H1 (cell line): ENCODE data around the gene AP2B1. TPM values are rescaled to one million over a fixed set of nuclear protein-coding genes. Genes with fewer than 3 reads are reported as not detected.

Experiments
- CTCF ChIA-PET: fragments of 300-600 bp; sonication (Branson Sonifier 250); formaldehyde crosslinking; loops from one replicate; lab custom pipeline; 2021; ENCODE audit not compliant: partially characterized antibody; lab: Charles Lee
- POLR2A ChIA-PET: fragments of 300-600 bp; sonication (Branson Sonifier 250); formaldehyde crosslinking; loops from one replicate; lab custom pipeline; 2021; ENCODE audit warnings: inconsistent platforms; ENCODE audit not compliant: partially characterized antibody; lab: Charles Lee
- DNase-seq, 2 experiments: peaks; one replicate each; pipeline versions ENCODE4 v3.0.0 to v3.0.0-alpha.2; 2010 to 2022; ENCODE audit warnings: low spot score in 2 of 2, low read depth in 1 of 2, mixed read lengths in 1 of 2
- FAIRE-seq: peaks from 2 replicates; lab custom pipeline; 2011; peaks lifted over from hg19 to GRCh38; lab: Jason Lieb, UNC
- H2AFZ ChIP-seq: 2 replicates; pipeline ENCODE4 v1.8.1; 2012; ENCODE audit warnings: low read length, inconsistent platforms
- H2AK5ac ChIP-seq: 2 replicates; pipeline ENCODE4 v1.6.1; 2013; ENCODE audit warnings: low read depth, low read length
- H2BK120ac ChIP-seq: replicated peaks from 2 replicates; pipeline ENCODE3; 2013; ENCODE audit warnings: low read depth, low read length, inconsistent platforms
- H2BK12ac ChIP-seq: 2 replicates; pipeline ENCODE4 v1.6.1; 2013; ENCODE audit warnings: low read depth, low read length
- H2BK15ac ChIP-seq: 2 replicates; pipeline ENCODE4 v1.6.1; 2013; ENCODE audit warnings: low read length
- H2BK20ac ChIP-seq: 2 replicates; pipeline ENCODE4 v1.6.1; 2013; ENCODE audit warnings: low read length
- H2BK5ac ChIP-seq: 2 replicates; pipeline ENCODE4 v1.6.1; 2013; ENCODE audit warnings: low read depth, low read length
- H3K14ac ChIP-seq: 2 replicates; pipeline ENCODE4 v1.6.1; 2013; ENCODE audit warnings: inconsistent platforms; ENCODE audit not compliant: insufficient read length
- H3K18ac ChIP-seq: 2 replicates; pipeline ENCODE4 v1.6.1; 2013; ENCODE audit warnings: low read length; ENCODE audit errors: extremely low read depth
- H3K23ac ChIP-seq: 2 replicates; pipeline ENCODE4 v1.6.1; 2013; ENCODE audit warnings: inconsistent platforms; ENCODE audit not compliant: insufficient read length
- H3K23me2 ChIP-seq: 2 replicates; pipeline ENCODE4 v1.6.1; 2013; ENCODE audit warnings: low read depth, low read length
- H3K27ac ChIP-seq: 2 replicates; pipeline ENCODE4 v1.6.1; 2011; ENCODE audit warnings: low read depth, low read length, inconsistent platforms
- H3K27me3 ChIP-seq, 4 experiments: replicated peaks in 1 of 4; 1 replicate in 1 of 4; 2 replicates in 3 of 4; pipeline versions ENCODE4 v1.6.1 to v1.8.1; 2011 to 2013; ENCODE audit warnings: low read length in 3 of 4, mild to moderate bottlenecking in 3 of 4, inconsistent platforms in 2 of 4, mixed read lengths in 2 of 4, moderate library complexity in 1 of 4; ENCODE audit not compliant: control insufficient read depth in 3 of 4, insufficient read depth in 3 of 4; ENCODE audit errors: extremely low read depth in 1 of 4
- H3K36me3 ChIP-seq, 4 experiments: 2 replicates each; pipeline versions ENCODE4 v1.6.1 to v1.8.1; 2011 to 2013; ENCODE audit warnings: mild to moderate bottlenecking in 4 of 4, low read length in 3 of 4, moderate library complexity in 2 of 4, control low read depth in 1 of 4, inconsistent platforms in 1 of 4; ENCODE audit not compliant: insufficient read depth in 4 of 4, control insufficient read depth in 2 of 4
- H3K4ac ChIP-seq: replicated peaks from 2 replicates; pipeline ENCODE3; 2013; ENCODE audit warnings: low read length, low read depth, mixed read lengths, inconsistent platforms; ENCODE audit not compliant: insufficient read length
- H3K4me1 ChIP-seq, 4 experiments: replicated peaks in 1 of 4; 1 replicate in 1 of 4; 2 replicates in 3 of 4; pipeline versions ENCODE4 v1.6.1 to v1.8.1; 2011 to 2013; ENCODE audit warnings: low read length in 3 of 4, inconsistent platforms in 2 of 4, mixed read lengths in 1 of 4; ENCODE audit not compliant: insufficient read depth in 4 of 4, control insufficient read depth in 3 of 4
- H3K4me2 ChIP-seq, 2 experiments: 2 replicates each; pipeline versions ENCODE4 v1.6.1 to v1.8.1; 2011 to 2013; ENCODE audit warnings: low read depth in 2 of 2, low read length in 2 of 2, control low read depth in 1 of 2, inconsistent platforms in 1 of 2, mild to moderate bottlenecking in 1 of 2; ENCODE audit not compliant: insufficient read depth in 1 of 2
- H3K4me3 ChIP-seq, 4 experiments: fragments of 200-600, 300-600 bp in 1 of 4; sonication (generic), shearing (Covaris generic), sonication (Bioruptor Twin) in 1 of 4; 2 replicates each; pipeline versions ENCODE4 v1.5.1 to v1.8.1; 2011 to 2016; ENCODE audit warnings: low read length in 4 of 4, low read depth in 3 of 4, control low read depth in 2 of 4, inconsistent platforms in 2 of 4, mild to moderate bottlenecking in 2 of 4, mixed read lengths in 1 of 4, moderate library complexity in 1 of 4; ENCODE audit not compliant: insufficient read depth in 2 of 4; ENCODE audit errors: extremely low read depth in 1 of 4
- H3K56ac ChIP-seq: replicated peaks from 2 replicates; pipeline ENCODE3; 2013; ENCODE audit warnings: low read depth, mild to moderate bottlenecking, mixed read lengths, low read length, inconsistent platforms; ENCODE audit not compliant: insufficient read length
- H3K79me1 ChIP-seq: 2 replicates; pipeline ENCODE4 v1.6.1; 2013; ENCODE audit warnings: low read depth, low read length, control low read depth
- H3K79me2 ChIP-seq, 2 experiments: 2 replicates each; pipeline versions ENCODE4 v1.6.1 to v1.8.1; 2012 to 2013; ENCODE audit warnings: low read length in 2 of 2, mild to moderate bottlenecking in 2 of 2, inconsistent platforms in 1 of 2; ENCODE audit not compliant: insufficient read depth in 2 of 2, control insufficient read depth in 1 of 2
- H3K9ac ChIP-seq, 4 experiments: replicated peaks in 1 of 4; 1 replicate in 1 of 4; 2 replicates in 3 of 4; pipeline versions ENCODE4 v1.6.1 to v1.8.1; 2011 to 2013; ENCODE audit warnings: low read depth in 3 of 4, low read length in 3 of 4, control low read depth in 2 of 4, mild to moderate bottlenecking in 2 of 4, moderate library complexity in 2 of 4, inconsistent platforms in 1 of 4; ENCODE audit errors: extremely low read depth in 1 of 4
- H3K9me3 ChIP-seq, 2 experiments: 2 replicates each; pipeline versions ENCODE4 v1.6.1 to v1.8.1; 2012 to 2013; ENCODE audit warnings: mild to moderate bottlenecking in 2 of 2, moderate library complexity in 2 of 2, control low read depth in 1 of 2, inconsistent platforms in 1 of 2, low read depth in 1 of 2, low read length in 1 of 2, mixed read lengths in 1 of 2; ENCODE audit not compliant: insufficient read depth in 2 of 2
- H4K20me1 ChIP-seq, 2 experiments: replicated peaks in 1 of 2; 2 replicates each; pipeline versions ENCODE3 to v1.8.1; 2011 to 2013; ENCODE audit warnings: inconsistent platforms in 2 of 2, low read length in 2 of 2, mild to moderate bottlenecking in 1 of 2; ENCODE audit not compliant: insufficient read depth in 2 of 2, control insufficient read depth in 1 of 2
- H4K5ac ChIP-seq: 2 replicates; pipeline ENCODE4 v1.6.1; 2013; ENCODE audit warnings: low read length, low read depth, mixed read lengths, inconsistent platforms; ENCODE audit not compliant: insufficient read length
- H4K8ac ChIP-seq: 2 replicates; pipeline ENCODE4 v1.8.0; 2013; ENCODE audit warnings: mild to moderate bottlenecking, moderate library complexity, low read length, inconsistent platforms; ENCODE audit not compliant: insufficient read depth; ENCODE audit errors: extremely low read depth
- H4K91ac ChIP-seq: replicated peaks from 2 replicates; pipeline ENCODE3; 2013; ENCODE audit warnings: low read length, mixed read lengths, inconsistent platforms; ENCODE audit not compliant: insufficient read length
- BACH1 ChIP-seq: IDR thresholded peaks from 2 replicates; pipeline ENCODE4 v1.6.1; 2012; ENCODE audit warnings: low read length, improper control_type of control experiment
- BCL11A ChIP-seq, 2 experiments: IDR thresholded peaks; one replicate each; pipeline ENCODE4 v1.6.1; 2011; ENCODE audit warnings: low read depth in 2 of 2, low read length in 2 of 2, mild to moderate bottlenecking in 2 of 2
- CHD1 ChIP-seq: IDR thresholded peaks from 2 replicates; pipeline ENCODE4 v1.6.1; 2012; ENCODE audit warnings: low read depth, low read length, improper control_type of control experiment
- KDM5A ChIP-seq: fragments of 200-600 bp; IDR thresholded peaks from 2 replicates; pipeline ENCODE4 v1.7.1; 2012; ENCODE audit warnings: mild to moderate bottlenecking, low read length, inconsistent platforms, mixed read lengths
- MAFK ChIP-seq: IDR thresholded peaks from 2 replicates; pipeline ENCODE4 v1.6.1; 2012; ENCODE audit warnings: low read depth, mild to moderate bottlenecking, improper control_type of control experiment, low read length
- RAD21 ChIP-seq, 2 experiments: IDR thresholded peaks in 1 of 2; conservative IDR thresholded peaks in 1 of 2; 2 replicates each; pipeline ENCODE4 v1.6.1; 2011; ENCODE audit warnings: low read depth in 2 of 2, low read length in 2 of 2, improper control_type of control experiment in 1 of 2, inconsistent platforms in 1 of 2, mild to moderate bottlenecking in 1 of 2, moderate library complexity in 1 of 2
- RBBP5 ChIP-seq: IDR thresholded peaks from 2 replicates; pipeline ENCODE4 v1.7.1; 2012; ENCODE audit warnings: low read depth, mild to moderate bottlenecking, inconsistent platforms, low read length, moderate library complexity, borderline replicate concordance
- SIN3A ChIP-seq, 2 experiments: IDR thresholded peaks in 1 of 2; conservative IDR thresholded peaks in 1 of 2; 2 replicates each; pipeline ENCODE4 v1.6.1; 2011 to 2012; ENCODE audit warnings: low read length in 2 of 2, improper control_type of control experiment in 1 of 2, low read depth in 1 of 2, mild to moderate bottlenecking in 1 of 2
- SIX5 ChIP-seq: IDR thresholded peaks from 2 replicates; pipeline ENCODE4 v1.6.1; 2011; ENCODE audit warnings: mild to moderate bottlenecking, low read depth, low read length
- SP2 ChIP-seq: IDR thresholded peaks from 2 replicates; pipeline ENCODE4 v1.6.1; 2012; ENCODE audit warnings: mild to moderate bottlenecking, low read length, inconsistent platforms
- USF2 ChIP-seq: IDR thresholded peaks from 2 replicates; pipeline ENCODE4 v1.6.1; 2011; ENCODE audit warnings: low read length, improper control_type of control experiment
- WGBS, 2 experiments: shearing (Covaris generic) in 1 of 2; methylation state at CpG; one replicate each; pipeline versions ENCODE4 v1.1.6 to v1.1.7; 2013 to 2015; ENCODE audit warnings: low lambda C conversion rate in 2 of 2, mixed read lengths in 2 of 2, inconsistent platforms in 1 of 2, low coverage in 1 of 2, missing lambda C conversion rate in 1 of 2; ENCODE audit not compliant: insufficient replicate concordance in 2 of 2, insufficient coverage in 1 of 2, insufficient read length in 1 of 2; ENCODE audit errors: extremely low coverage in 1 of 2, missing lambda C conversion rate in 1 of 2; 5-methylcytosine and 5-hydroxymethylcytosine counted together
- polyA plus RNA-seq, 7 experiments: library from polyadenylated mRNA; depleted of rRNA in 3 of 7; stranded (reverse) in 5 of 7; unstranded in 2 of 7; fragments of >200 nt in 5 of 7; fragments of 200-250 nt in 2 of 7; gene quantifications; 1 replicate in 5 of 7; 2 replicates in 1 of 7; 4 replicates in 1 of 7; pipeline versions ENCODE4 v1.2.1 to v1.2.3, GENCODE V29; 2011 to 2013; ENCODE audit warnings: missing spikeins in 2 of 7, mixed read lengths in 2 of 7
- total RNA-seq: library from RNA; stranded (reverse); fragmentation: NEBNext Ultra II Directional; extraction: Animal tissue kit (Norgen Biotek cat#: 25700); gene quantifications from 2 replicates; pipeline ENCODE4 v1.2.1, GENCODE V29; 2021

Gene AP2B1
- total and polyA plus RNA-seq, 2 of the 8 experiments (the other 6 are each of a cell fraction or from before 2014, with no cell fraction given): 95.5 to 199 TPM

GRCh38 chr17:35596530-35597233 lies 9.6 kb downstream of the AP2B1 start:
- Histone ChIP-seq H2AK5ac (no peak overlapping the region), H3K23ac (no peak overlapping the region), H3K4me3 (0 out of 8 replicates have a peak overlapping the region, but pooled peaks of 1 of the 4 experiments have one; percentile 0), H2BK5ac (no peak overlapping the region), H4K5ac (no peak overlapping the region), H3K27me3 (no peaks in the 10 kb centered on the region), H3K4me1 (no peaks in the 10 kb centered on the region), H3K18ac (no peak overlapping the region), H4K91ac (no peak overlapping the region), H2BK15ac (no peak overlapping the region), H4K20me1 (peaks cover 2 to 4% of the 10 kb centered on the region in 2 experiments), H2BK12ac (no peak overlapping the region), H3K79me1 (no peaks in the 10 kb centered on the region; the same call in 1 of the 2 replicates), H2BK20ac (no peak overlapping the region), H3K79me2 (peaks cover 0 to 14% of the 10 kb centered on the region in 2 experiments; a peak in 2 of 4 replicates), H3K9ac (no peak overlapping the region), H4K8ac (peak overlapping the region; percentile 87; the same call in 1 of the 2 replicates), H3K36me3 (peaks cover 12 to 52% (median 30%) of the 10 kb centered on the region in 4 experiments), H3K14ac (no peak overlapping the region), H2BK120ac (no peak overlapping the region), H3K9me3 (no peaks in the 10 kb centered on the region), H3K56ac (no peak overlapping the region), H3K4me2 (no peak overlapping the region), H3K4ac (no peak overlapping the region), H3K27ac (no peak overlapping the region), H2AFZ (no peak overlapping the region), H3K23me2 (no peaks in the 10 kb centered on the region)
- POLR2A ChIA-PET: interaction anchor here (1.0 to 1.7 kb wide), 5 partner anchors 10 to 135 kb away, joined by 3 read pairs; partner anchors contain the start of genes AP2B1, PEX12 and RASL10B
- CTCF ChIA-PET: interaction anchor here (0.6 to 3.1 kb wide), 16 partner anchors 11 to 228 kb away, joined by 3 to 19 read pairs (median 3); no protein-coding TSS in a partner anchor
- WGBS, 2 experiments: 51% methylated on average over 48 of the region's 54 CpGs; no CpG with 5 or more reads in 1 of the 2 experiments
- DNase-seq: peak; percentile 47 to 82
- FAIRE-seq: no peak
- TF ChIP-seq KDM5A (no peak), CHD1 (no peak), SIN3A (conservative IDR thresholded peaks at IDR 0.05 in 1 of 2, IDR thresholded peaks at IDR 0.05 in 1 of 2; ENCODE audit: low read depth in 1 of 2, low read length in 2 of 2) (no peak), SP2 (no peak), BCL11A (IDR thresholded peaks at IDR 0.05; ENCODE audit: low read depth in 2 of 2, low read length in 2 of 2) (no peak), RAD21 (IDR thresholded peaks at IDR 0.05 in 1 of 2, conservative IDR thresholded peaks at IDR 0.05 in 1 of 2; ENCODE audit: low read depth in 2 of 2, low read length in 2 of 2) (peak; percentile 43 to 58), BACH1 (no peak), USF2 (peak; percentile 66), MAFK (no peak), SIX5 (no peak), RBBP5 (peak; percentile 46; the same call in 1 of the 2 replicates)
